WTC11 (cell line): ENCODE measurements around the gene TGIF1. TPM values are rescaled to one million over a fixed set of nuclear protein-coding genes. Genes with fewer than 3 reads are reported as not detected.

Experiments used
- ATAC-seq: fragments of 200-7000 bp; cut with Tn5 transposase; 2 replicates; pipeline ENCODE4 v1.10.0; 2021; ENCODE audit warnings: mild to moderate bottlenecking, moderate library complexity
- CTCF ChIA-PET: fragments of 300-600 bp; sonication (Branson Sonifier 250); formaldehyde crosslinking; loops from one replicate; lab custom pipeline; 2021; ENCODE audit warnings: antibody characterized with exemption; lab: Charles Lee
- POLR2A ChIA-PET: fragments of 350-600 bp; sonication (Branson Sonifier 250); formaldehyde crosslinking; loops from one replicate; lab custom pipeline; 2021; ENCODE audit warnings: antibody characterized with exemption; lab: Charles Lee
- DNase-seq: peaks from one replicate; pipeline ENCODE4 v3.0.0; 2021; ENCODE audit warnings: low spot score
- H3K27ac Mint-ChIP-seq: 2 replicates; pipeline ENCODE4 v1.8.0; 2021; ENCODE audit warnings: mixed read lengths
- H3K27me3 Mint-ChIP-seq: 2 replicates; pipeline ENCODE4 v1.8.0; 2021; ENCODE audit warnings: low read depth, mild to moderate bottlenecking, moderate library complexity, mixed read lengths
- H3K36me3 Mint-ChIP-seq: 2 replicates; pipeline ENCODE4 v1.8.0; 2021; ENCODE audit warnings: mixed read lengths
- H3K4me1 Mint-ChIP-seq: 2 replicates; pipeline ENCODE4 v1.8.0; 2022; ENCODE audit warnings: mixed read lengths
- H3K4me3 Mint-ChIP-seq: 2 replicates; pipeline ENCODE4 v1.8.0; 2021; ENCODE audit warnings: mild to moderate bottlenecking, moderate library complexity, mixed read lengths
- H3K9me3 Mint-ChIP-seq: 2 replicates; pipeline ENCODE4 v1.8.0; 2021; ENCODE audit warnings: mixed read lengths
- ATF1 ChIP-seq: sonication (generic); formaldehyde crosslinking; IDR thresholded peaks from 2 replicates; pipeline ENCODE4 v1.8.1; 2023; ENCODE audit warnings: mild to moderate bottlenecking, moderate library complexity, missing genetic modification reagents
- CBFB ChIP-seq: sonication (generic); formaldehyde crosslinking; IDR thresholded peaks from 2 replicates; pipeline ENCODE4 v1.8.1; 2022; ENCODE audit warnings: mild to moderate bottlenecking, low read depth, missing genetic modification reagents
- CREB1 ChIP-seq: sonication (generic); formaldehyde crosslinking; IDR thresholded peaks from 2 replicates; pipeline ENCODE4 v1.8.0; 2023; ENCODE audit warnings: mild to moderate bottlenecking, missing genetic modification reagents
- ERG ChIP-seq: fragments of 250-450 bp; sonication (Bioruptor Pico); IDR thresholded peaks from 2 replicates; pipeline ENCODE4 v1.8.0; 2021; ENCODE audit warnings: mild to moderate bottlenecking
- FOXJ3 ChIP-seq: sonication (generic); formaldehyde crosslinking; IDR thresholded peaks from 2 replicates; pipeline ENCODE4 v1.9.0; 2021; ENCODE audit warnings: missing genetic modification reagents, mild to moderate bottlenecking, borderline replicate concordance
- FOXK1 ChIP-seq: sonication (generic); formaldehyde crosslinking; IDR thresholded peaks from 2 replicates; pipeline ENCODE4 v1.8.0; 2022; ENCODE audit warnings: mild to moderate bottlenecking, moderate library complexity, missing genetic modification reagents
- NFATC4 ChIP-seq: fragments of 250-450 bp; sonication (Bioruptor Pico); IDR thresholded peaks from 2 replicates; pipeline ENCODE4 v1.9.0; 2021; ENCODE audit warnings: mild to moderate bottlenecking
- NR1H2 ChIP-seq: sonication (generic); formaldehyde crosslinking; IDR thresholded peaks from 2 replicates; pipeline ENCODE4 v1.9.0; 2021; ENCODE audit warnings: mild to moderate bottlenecking, moderate library complexity, missing genetic modification reagents
- OVOL2 ChIP-seq: fragments of 250-450 bp; sonication (Bioruptor Pico); IDR thresholded peaks from 2 replicates; pipeline ENCODE4 v1.9.0; 2021; ENCODE audit warnings: mild to moderate bottlenecking, borderline replicate concordance
- PRDM15 ChIP-seq: sonication (generic); formaldehyde crosslinking; IDR thresholded peaks from 2 replicates; pipeline ENCODE4 v1.8.0; 2022; ENCODE audit warnings: missing genetic modification reagents
- SP1 ChIP-seq: sonication (generic); formaldehyde crosslinking; conservative IDR thresholded peaks from 2 replicates; pipeline ENCODE4 v1.8.1; 2022; ENCODE audit warnings: missing genetic modification reagents
- TEAD1 ChIP-seq: sonication (generic); formaldehyde crosslinking; IDR thresholded peaks from 2 replicates; pipeline ENCODE4 v1.8.0; 2022; ENCODE audit warnings: mild to moderate bottlenecking, missing genetic modification reagents
- TEAD4 ChIP-seq: sonication (generic); formaldehyde crosslinking; IDR thresholded peaks from 2 replicates; pipeline ENCODE4 v1.8.0; 2022; ENCODE audit warnings: mild to moderate bottlenecking, missing genetic modification reagents
- ZBTB21 ChIP-seq: sonication (generic); formaldehyde crosslinking; IDR thresholded peaks from 2 replicates; pipeline ENCODE4 v1.8.1; 2023; ENCODE audit warnings: mild to moderate bottlenecking, missing genetic modification reagents, borderline replicate concordance
- ZMAT4 ChIP-seq: fragments of 250-450 bp; sonication (Bioruptor Pico); IDR thresholded peaks from 2 replicates; pipeline ENCODE4 v1.9.0; 2021; ENCODE audit warnings: mild to moderate bottlenecking
- total RNA-seq: library from RNA; stranded (reverse); gene quantifications from 3 replicates; pipeline ENCODE4 v1.2.3, GENCODE V29; 2021
- TF ChIP-seq, protein P1 (sequence below): fragments of 250-450 bp; sonication (Bioruptor Pico); conservative IDR thresholded peaks from 2 replicates; pipeline ENCODE4 v1.9.0; 2021; ENCODE audit warnings: mild to moderate bottlenecking
- TF ChIP-seq, protein P2 (sequence below): sonication (generic); formaldehyde crosslinking; IDR thresholded peaks from 2 replicates; pipeline ENCODE4 v1.8.1; 2023; ENCODE audit warnings: mild to moderate bottlenecking, missing genetic modification reagents
- TF ChIP-seq, protein P3 (sequence below): sonication (generic); formaldehyde crosslinking; IDR thresholded peaks from 2 replicates; pipeline ENCODE4 v1.8.1; 2023; ENCODE audit warnings: mild to moderate bottlenecking, missing genetic modification reagents

TGIF1 gene
- total RNA-seq, 1 experiment from 2014 or later: 206 TPM

DNA sequence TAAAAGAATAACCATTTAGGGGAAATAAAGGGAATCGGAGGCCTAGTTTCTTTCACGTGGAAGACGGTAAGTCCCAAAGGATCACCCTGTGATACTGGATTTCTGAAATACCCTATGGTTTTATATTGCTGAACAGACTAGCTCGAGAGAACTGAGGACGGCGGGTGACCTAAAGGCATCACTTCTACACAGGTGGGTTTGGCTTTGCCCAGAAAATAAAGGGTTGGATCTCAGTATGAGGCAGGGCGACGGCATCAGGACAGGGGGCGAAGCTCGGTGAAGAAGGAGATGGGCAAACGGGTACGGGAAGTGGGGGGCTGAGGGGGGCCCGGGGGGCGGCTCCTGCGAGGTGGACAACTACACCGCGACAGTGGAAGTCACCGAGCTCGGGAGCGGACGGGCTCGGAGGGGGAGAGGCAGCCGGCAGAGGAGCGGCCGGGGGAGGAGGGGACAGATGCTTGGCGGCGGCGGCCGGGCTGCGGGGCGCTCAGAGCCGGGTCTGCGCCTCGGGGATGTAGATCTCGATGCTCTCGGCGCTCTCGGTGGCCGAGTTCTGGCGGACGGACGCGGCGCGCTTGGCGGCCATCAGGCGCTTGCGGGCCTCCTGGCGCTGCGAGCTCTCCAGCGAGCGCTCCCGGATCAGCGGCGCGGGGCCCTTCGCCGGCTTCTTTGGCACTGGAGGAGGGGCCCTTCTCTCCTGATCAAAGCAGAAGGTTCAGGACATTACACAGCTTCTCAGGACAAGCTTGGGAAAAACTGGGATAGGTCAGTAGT lies 48.9 kb downstream of the TGIF1 start (continued):
- TF ChIP-seq FOXK1 (CRISPR knock-in tag): no peak
- TF ChIP-seq ZBTB21 (CRISPR knock-in tag): no peak
- TF ChIP-seq ZMAT4: no peak

GRCh38 chr18:3499501-3499900 lies 49.5 kb downstream of the TGIF1 start:
- no peak for TF ChIP-seq TEAD1 (CRISPR knock-in tag)
- TF ChIP-seq, protein P1, sequence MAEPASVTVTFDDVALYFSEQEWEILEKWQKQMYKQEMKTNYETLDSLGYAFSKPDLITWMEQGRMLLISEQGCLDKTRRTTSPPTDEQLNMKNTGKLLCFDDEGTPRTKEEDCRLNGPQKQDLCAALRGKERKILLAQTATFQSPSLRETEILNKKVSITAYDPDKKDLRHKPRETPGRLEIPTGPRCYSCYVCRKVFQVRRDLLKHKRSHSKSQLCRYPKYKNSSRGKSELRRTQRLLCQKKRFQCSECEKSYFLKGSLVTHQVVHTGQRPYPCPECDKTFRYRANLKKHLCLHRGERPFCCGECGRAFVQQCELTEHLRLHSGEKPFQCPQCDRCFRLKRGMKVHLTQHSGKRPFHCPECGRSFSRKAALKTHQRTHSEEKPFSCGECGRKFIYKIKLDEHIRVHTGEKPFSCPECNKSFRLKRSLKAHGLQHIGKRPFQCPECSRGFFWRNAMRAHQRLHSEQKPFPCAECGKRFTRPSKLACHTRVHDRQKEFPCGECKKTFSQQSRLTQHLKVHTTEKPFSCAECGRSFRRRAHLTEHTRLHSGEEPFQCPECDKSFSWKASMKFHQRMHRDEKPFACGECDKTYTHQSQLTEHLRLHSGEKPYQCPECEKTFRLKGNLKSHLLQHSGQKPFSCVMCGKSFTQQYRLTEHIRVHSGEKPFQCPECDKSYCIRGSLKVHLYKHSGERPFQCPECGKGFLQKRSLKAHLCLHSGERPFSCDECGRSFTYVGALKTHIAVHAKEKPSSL: no peak
- TF ChIP-seq ATF1 (CRISPR knock-in tag): no peak
- no peak for TF ChIP-seq ERG (CRISPR knock-in tag)
- no peak for TF ChIP-seq TEAD4 (CRISPR knock-in tag)
- no peaks in the 10 kb centered on the region for H3K9me3 Mint-ChIP-seq
- ChIA-PET CTCF (interaction anchor here (0.8 to 4.3 kb wide), 14 partner anchors 9 to 370 kb away, joined by 3 to 30 read pairs (median 6); no protein-coding TSS in a partner anchor), POLR2A (interaction anchor here (1.3 kb wide), 1 partner anchor 86 kb away, joined by 4 read pairs; no protein-coding TSS in a partner anchor)
- peak; percentile 79 for ATAC-seq
- H3K4me3 Mint-ChIP-seq: peak overlapping the region; percentile 79
- peaks cover 31% of the 10 kb centered on the region for H3K4me1 Mint-ChIP-seq
- peaks cover 10% of the 10 kb centered on the region for H3K27me3 Mint-ChIP-seq
- H3K36me3 Mint-ChIP-seq: no peaks in the 10 kb centered on the region
- peak; percentile 44 for DNase-seq
- peak overlapping the region; percentile 38; the same call in 1 of the 2 replicates for H3K27ac Mint-ChIP-seq

GRCh38 chr18:3500016-3500415 lies 50.0 kb downstream of the TGIF1 start:
- Mint-ChIP-seq H3K9me3 (no peaks in the 10 kb centered on the region), H3K4me3 (peak overlapping the region; percentile 79; the same call in 1 of the 2 replicates), H3K27ac (no peak overlapping the region), H3K4me1 (peaks cover 28% of the 10 kb centered on the region), H3K27me3 (peaks cover 10% of the 10 kb centered on the region), H3K36me3 (no peaks in the 10 kb centered on the region)
- no peak for ATAC-seq
- POLR2A ChIA-PET: interaction anchor here (1.2 kb wide), 1 partner anchor 9 kb away, joined by 3 read pairs; no protein-coding TSS in a partner anchor
- TF ChIP-seq SP1 (CRISPR knock-in tag) (no peak), NFATC4 (CRISPR knock-in tag) (no peak), CREB1 (CRISPR knock-in tag) (no peak)
- DNase-seq: no peak
- CTCF ChIA-PET: interaction anchor here (0.8 to 4.3 kb wide), 8 partner anchors 18 to 166 kb away, joined by 3 to 30 read pairs (median 8); no protein-coding TSS in a partner anchor

DNA sequence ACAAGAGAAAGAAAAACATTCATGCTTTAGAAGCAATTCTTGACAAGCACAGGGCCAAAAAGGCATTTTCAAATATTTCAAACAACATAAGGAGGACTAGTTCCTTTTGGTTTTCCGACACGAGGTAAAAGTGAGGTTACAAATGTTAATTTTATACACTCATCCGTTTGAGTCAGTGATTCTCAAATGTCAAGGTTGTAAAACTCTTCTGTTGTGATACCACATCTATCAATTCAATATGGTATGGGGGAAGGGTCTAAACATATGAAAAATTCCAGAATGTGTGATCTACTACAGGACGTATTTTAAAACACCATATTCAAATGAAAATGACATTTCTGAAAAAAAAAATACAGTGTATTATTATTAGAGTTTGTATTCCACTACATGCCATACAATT lies 52.7 kb downstream of the TGIF1 start:
- ATAC-seq: no peak
- no peak overlapping the region for H3K4me3 Mint-ChIP-seq
- no peaks in the 10 kb centered on the region for H3K9me3 Mint-ChIP-seq
- POLR2A ChIA-PET: no interaction called here
- DNase-seq: no peak
- H3K36me3 Mint-ChIP-seq: no peaks in the 10 kb centered on the region
- H3K27me3 Mint-ChIP-seq: peaks cover 10% of the 10 kb centered on the region
- CTCF ChIA-PET: no interaction called here
- H3K27ac Mint-ChIP-seq: peak overlapping the region; percentile 64; the same call in 1 of the 2 replicates
- H3K4me1 Mint-ChIP-seq: peaks cover 24% of the 10 kb centered on the region
- TF ChIP-seq FOXJ3 (CRISPR knock-in tag) (no peak), TEAD1 (CRISPR knock-in tag) (no peak), PRDM15 (CRISPR knock-in tag) (no peak), CREB1 (CRISPR knock-in tag) (no peak), ATF1 (CRISPR knock-in tag) (no peak), NR1H2 (CRISPR knock-in tag) (no peak), CBFB (CRISPR knock-in tag) (no peak), OVOL2 (CRISPR knock-in tag) (no peak)
- TF ChIP-seq, protein P2, sequence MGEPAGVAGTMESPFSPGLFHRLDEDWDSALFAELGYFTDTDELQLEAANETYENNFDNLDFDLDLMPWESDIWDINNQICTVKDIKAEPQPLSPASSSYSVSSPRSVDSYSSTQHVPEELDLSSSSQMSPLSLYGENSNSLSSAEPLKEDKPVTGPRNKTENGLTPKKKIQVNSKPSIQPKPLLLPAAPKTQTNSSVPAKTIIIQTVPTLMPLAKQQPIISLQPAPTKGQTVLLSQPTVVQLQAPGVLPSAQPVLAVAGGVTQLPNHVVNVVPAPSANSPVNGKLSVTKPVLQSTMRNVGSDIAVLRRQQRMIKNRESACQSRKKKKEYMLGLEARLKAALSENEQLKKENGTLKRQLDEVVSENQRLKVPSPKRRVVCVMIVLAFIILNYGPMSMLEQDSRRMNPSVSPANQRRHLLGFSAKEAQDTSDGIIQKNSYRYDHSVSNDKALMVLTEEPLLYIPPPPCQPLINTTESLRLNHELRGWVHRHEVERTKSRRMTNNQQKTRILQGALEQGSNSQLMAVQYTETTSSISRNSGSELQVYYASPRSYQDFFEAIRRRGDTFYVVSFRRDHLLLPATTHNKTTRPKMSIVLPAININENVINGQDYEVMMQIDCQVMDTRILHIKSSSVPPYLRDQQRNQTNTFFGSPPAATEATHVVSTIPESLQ (CRISPR knock-in tag): no peak
- TF ChIP-seq, protein P3, sequence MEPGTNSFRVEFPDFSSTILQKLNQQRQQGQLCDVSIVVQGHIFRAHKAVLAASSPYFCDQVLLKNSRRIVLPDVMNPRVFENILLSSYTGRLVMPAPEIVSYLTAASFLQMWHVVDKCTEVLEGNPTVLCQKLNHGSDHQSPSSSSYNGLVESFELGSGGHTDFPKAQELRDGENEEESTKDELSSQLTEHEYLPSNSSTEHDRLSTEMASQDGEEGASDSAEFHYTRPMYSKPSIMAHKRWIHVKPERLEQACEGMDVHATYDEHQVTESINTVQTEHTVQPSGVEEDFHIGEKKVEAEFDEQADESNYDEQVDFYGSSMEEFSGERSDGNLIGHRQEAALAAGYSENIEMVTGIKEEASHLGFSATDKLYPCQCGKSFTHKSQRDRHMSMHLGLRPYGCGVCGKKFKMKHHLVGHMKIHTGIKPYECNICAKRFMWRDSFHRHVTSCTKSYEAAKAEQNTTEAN (CRISPR knock-in tag): no peak
